Measurements from ENCODE around the gene CATSPER1.

- no peak for TF ChIP-seq CTCF (IDR thresholded peaks at IDR 0.05 in 8 of 11, conservative IDR thresholded peaks at IDR 0.05 in 3 of 11)
- no peak for TF ChIP-seq POLR2AphosphoS5 (IDR thresholded peaks at IDR 0.05)
- TF ChIP-seq POLR2A (IDR thresholded peaks at IDR 0.05), result no peak
These were observed 18.5 kb upstream of the CATSPER1 start for GRCh38 chr11:66044757-66045156.
